H54 (cell line): ENCODE data around the gene NID1.
"Not testable (repeated sequence)": the region's sequence is repeated elsewhere in the genome, so short reads cannot be mapped to it uniquely, and the experiment has no call there.

Experiments used
- DNase-seq: peaks from one replicate; pipeline ENCODE4 v3.0.0; 2011; ENCODE audit warnings: low spot score, mixed read lengths; ENCODE audit not compliant: insufficient read length
- FAIRE-seq: peaks from 3 replicates; lab custom pipeline; 2011; peaks lifted over from hg19 to GRCh38; lab: Jason Lieb, UNC
- POLR2A ChIP-seq: IDR thresholded peaks from 2 replicates; pipeline ENCODE4 v1.6.1; 2011; ENCODE audit warnings: low read depth, mild to moderate bottlenecking, low read length

Gene NID1

DNA sequence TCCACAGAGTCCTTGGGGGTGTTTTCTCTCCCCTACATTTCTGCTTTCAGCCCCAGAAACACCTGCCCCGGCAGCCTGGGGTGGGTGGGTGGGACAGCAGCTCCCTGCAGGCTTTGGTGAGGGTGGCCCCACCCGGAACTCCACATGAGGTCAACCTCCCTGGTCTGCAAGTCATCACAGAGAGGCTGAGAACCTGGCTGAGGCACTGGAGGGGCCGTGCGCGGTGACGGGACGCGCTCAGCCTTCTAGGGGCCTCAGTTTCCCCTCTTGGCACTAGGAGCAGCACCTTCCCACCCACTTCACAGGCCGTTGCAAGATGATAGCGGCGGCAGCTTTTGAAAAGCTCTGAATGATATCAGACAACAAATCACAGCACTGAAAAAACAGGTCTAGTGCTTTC is 37.7 kb upstream of the NID1 start:
- no peak for FAIRE-seq
- no peak for TF ChIP-seq POLR2A
- DNase-seq = no peak

DNA sequence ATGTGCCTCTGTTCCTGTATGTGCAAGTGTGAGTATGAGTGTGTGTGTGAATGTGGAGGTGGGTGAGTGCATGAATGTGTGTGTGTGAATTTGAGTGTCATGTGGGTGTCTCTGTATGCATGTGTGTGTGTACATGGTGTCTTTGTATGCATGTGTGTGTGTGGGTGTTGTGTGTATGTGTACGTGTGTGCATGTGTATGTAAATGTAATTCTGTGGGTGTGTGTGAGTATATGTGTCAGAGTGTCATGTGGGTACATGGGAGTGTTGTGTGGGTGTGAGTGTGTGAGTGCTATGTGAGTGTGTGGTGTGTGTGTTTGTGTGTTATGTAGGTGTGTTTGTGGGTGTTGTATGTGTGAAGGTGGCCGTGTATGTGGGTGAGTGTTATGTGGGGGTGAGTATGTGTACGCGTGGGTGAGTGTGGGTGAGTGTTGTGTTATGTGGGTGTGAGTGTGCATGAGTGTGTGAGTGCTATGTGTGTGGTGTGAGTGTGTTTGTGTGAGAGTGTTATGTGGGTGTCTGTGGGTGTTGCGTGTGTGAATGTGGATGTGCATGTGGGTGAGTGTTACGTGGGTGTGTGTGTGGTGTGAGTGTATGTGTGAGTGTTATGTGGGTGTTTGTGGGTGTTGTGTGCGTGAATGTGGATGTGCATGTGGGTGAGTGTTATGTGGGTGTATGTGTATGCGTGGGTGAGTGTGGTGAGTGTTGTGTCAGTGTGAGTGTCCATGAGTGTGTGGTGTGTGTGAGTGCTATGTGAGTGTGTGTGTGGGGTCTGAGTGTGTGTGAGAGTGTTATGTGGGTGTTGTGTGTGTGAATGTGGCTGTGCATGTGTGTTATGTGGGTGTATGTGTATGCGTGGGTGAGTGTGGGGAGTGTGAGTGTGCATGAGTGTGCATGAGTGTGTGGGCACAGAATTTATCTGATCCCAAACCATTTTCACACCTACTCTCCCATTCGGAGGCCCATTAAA is 36.6 kb upstream of the NID1 start:
- FAIRE-seq (no peak), DNase-seq (no peak)
- TF ChIP-seq POLR2A = no peak

DNA sequence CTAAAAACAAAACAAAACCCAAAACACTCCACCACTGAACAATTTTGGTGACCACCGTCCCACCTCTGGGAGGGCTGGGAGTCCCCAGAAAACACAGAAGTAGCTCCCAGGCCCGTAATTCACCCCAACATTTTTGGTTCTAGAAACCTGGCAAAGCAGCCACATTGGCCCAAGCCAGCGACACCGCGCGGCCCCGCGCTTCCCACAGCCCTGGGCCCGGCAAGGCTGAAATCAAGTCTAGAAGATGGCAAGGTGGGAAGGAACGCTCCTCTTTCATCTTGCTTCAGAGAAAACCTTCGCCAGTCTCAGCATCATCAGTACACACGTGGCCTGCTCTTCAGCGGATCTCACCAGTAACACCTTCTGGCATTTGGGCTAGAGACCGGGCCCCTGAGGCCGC is 35.9 kb upstream of the NID1 start:
- FAIRE-seq (no peak), DNase-seq (no peak)
- TF ChIP-seq POLR2A = no peak

DNA sequence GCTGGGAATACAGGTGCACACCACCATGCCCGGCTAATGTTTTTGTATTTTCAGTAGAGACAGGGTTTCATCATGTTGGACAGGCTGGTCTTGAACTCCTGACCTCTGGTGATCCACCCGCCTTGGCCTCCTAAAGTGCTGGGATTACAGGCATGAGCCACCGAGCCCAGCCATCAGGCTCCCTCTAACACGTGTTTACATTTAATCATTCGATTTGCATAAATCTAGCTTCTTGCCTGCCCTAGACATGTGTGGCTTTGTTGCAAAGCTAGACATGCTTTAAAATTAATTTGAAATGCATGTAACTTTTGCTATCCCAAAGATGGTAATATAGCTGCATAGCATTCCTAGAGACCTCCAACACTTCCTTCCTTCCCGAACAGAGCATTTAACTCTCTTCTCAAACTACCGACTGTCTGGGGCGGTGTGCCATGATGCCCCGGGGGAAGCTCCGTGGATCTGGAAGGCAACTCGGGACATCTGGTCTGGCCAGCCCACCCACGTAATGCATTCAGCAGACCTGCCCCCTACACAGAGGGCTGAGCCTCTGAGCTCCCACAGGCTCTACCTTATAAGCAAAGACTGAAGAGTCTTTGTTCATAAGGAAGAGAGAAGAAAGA is 34.6 kb upstream of the NID1 start:
- FAIRE-seq = no peak
- TF ChIP-seq POLR2A = no peak
- DNase-seq = no peak

DNA sequence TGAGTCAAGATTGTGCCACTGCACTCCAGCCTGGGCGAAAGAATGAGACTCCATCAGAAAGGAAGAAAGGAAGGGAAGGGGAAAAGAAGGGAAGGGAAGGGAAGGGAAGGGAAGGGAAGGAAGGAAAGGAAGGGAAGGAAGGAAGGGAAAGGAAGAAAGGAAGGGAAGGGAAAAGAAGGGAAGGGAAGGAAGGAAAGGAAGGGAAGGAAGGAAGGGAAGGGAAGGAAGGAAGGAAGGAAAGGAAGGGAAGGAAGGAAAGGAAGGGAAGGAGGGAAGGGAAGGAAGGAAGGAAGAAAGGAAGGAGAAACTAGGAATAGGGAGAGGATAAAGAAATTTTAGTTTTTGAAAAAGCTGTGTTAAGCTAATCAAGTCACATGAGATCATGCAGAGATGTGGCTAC is 33.4 kb upstream of the NID1 start:
- FAIRE-seq (no peak), DNase-seq (no peak)

DNA sequence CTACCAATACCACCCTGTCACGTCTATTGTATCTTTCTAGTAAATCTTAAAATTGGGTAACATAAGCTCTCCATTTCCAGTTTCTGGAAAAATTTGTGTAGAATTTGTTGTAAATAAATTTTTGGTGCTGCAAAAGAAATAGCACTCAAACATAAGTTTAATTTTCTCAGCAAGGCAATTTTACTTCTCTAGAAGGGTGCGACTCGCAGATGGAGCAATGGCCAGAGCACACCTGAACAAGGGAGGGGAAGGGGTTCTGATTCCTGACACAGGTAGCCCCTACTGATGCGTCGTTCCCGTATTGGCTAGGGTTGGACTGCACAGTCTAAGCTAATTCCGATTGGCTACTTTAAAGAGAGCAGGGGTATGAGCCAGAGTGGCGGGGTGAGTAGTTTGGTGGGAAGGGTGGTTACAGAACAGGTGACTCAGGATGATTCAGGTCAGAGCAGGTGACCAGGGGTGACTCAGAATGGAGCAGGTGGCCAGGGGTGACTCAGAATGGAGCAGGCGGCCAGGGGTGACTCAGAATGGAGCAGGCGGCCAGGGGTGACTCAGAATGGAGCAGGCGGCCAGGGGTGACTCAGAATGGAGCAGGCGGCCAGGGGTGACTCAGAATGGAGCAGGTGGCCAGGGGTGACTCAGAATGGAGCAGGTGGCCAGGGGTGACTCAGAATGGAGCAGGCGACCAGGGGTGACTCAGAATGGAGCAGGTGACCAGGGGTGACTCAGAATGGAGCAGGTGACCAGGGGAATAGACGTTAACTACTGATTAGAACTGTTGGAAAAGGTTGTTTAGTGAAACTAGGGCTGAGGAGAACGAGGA is 32.0 kb upstream of the NID1 start:
- not testable (repeated sequence) for DNase-seq, FAIRE-seq

More for the DNA sequence above, 33.4 kb upstream of the NID1 start:
- TF ChIP-seq POLR2A = no peak

DNA sequence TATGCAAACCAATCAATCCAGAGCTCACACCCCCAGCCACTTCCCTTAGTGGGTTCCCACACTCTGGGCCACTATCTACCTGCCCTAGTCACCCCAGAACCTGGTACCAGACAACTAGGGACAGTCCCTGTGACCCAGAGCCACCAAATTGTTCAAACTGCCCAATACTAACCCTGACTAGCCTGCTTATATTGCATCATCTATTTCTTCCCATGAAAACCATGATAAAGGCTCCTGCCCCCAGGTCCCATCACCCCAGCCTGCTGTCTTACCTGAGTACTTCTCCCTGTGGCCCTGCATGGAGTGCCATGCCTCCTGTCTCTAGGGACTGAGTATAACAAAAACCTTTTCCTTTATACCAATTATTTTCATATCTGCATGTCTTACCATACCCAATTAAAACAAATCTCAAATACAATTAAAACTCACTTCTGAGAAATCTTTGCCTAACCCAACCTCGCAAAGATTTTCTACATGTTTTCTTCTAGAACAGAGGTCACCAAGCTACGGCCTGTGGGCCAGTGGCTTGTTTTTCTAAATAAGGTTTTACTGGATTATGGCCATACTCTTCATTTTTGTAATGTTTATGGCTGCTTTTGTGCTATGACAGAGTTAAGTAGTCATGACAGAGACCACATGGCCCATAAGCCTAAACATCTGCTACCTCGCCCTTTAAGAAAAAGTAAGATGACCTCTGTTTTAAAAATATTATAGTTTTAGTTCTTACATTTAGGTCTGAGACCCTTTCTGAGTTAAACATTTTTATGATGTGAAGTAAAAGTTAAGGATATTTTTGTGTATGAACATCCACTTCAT is 31.0 kb upstream of the NID1 start:
- DNase-seq (no peak), FAIRE-seq (no peak)
- no peak for TF ChIP-seq POLR2A

DNA sequence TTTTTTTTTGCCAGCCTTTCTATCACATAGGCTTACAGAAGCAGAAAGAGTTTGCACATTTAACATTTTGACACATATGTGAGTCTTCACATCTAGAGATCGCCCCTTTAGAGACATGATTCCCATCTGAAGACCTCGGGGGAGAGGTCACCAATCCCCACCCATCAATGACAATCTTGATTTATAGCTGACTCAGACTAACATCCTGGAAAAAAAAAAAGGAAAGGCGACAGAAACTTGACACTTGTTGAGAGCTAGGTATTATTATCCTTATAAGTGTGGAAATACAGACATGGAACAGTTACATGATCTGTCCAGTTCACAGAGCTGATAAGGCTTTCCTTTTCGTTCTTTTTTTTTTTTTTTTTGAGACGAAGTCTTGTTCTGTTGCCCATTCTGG is 28.0 kb upstream of the NID1 start:
- FAIRE-seq = no peak
- TF ChIP-seq POLR2A = no peak
- DNase-seq = no peak

DNA sequence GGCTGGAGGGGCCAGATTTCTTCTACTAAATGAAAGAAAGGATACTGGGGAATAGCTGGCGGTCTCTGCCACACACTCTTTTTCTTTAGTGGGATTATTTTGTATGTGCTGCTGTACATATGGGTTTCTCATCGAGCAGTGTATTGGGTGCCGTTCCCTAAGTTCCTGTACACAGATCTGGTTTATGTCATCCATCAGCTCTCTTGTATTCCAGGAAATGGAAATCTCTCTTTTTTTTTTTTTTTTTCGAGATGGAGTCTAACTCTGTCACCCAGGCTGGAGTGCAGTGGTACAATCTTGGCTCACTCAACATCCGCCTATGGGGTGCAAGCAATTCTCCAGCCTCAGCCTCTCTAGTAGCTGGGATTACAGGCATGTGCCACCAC is 27.0 kb upstream of the NID1 start:
- no peak for FAIRE-seq
- DNase-seq = no peak
- no peak for TF ChIP-seq POLR2A

DNA sequence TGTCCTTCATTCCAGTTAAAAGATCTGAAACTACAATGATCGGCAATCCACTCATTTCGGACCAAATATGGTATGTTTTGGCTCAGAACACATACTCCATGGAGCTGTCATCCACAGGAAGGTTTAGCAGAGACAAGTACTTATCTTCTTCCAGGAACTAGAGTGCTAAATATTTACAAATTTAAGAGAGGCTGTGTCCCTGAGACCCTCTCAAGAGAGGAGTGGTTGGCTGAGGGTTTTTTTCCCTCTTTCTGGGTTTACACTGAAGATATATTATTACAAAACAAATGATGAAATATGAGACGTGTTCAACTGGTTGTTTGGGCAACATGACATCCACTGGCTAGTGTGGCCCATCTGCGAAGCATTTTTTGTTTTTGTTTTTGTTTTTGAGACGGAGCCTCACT is 25.9 kb upstream of the NID1 start:
- no peak for FAIRE-seq
- TF ChIP-seq POLR2A = no peak

DNA sequence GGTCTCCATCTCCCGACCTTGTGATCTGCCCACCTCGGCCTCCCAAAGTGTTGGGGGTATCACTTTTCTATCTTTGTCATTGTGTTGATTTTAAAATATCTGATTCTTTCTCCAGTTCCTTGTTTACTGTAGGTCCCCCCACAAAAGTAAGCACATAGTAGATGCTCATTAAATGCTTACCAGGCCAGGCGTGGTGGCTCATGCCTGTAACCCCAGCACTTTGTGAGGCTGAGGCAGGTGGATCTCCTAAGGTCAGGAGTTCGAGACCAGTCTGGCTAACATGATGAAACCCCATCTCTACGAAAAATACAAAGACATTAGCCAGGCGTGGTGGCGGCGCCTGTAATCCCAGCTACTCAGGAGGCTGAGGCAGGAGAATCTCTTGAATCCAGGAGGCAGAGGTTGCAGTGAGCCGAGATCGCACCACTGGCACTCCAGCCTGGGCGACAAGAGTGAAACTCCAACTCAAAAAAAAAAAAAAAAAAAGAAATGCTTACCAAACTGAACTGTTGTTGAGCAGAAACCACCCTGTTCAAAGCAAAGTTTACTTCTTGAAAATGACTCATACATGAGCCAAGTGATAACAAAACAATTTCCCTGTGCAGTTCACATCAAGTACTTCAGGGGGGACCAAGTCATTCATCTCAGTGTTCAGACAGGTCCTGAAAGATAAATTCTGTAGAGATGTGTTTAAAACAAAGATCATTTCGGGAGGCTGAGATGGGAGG is 24.3 kb upstream of the NID1 start:
- DNase-seq (no peak), FAIRE-seq (no peak)
- TF ChIP-seq POLR2A = no peak

More for the DNA sequence above, 25.9 kb upstream of the NID1 start:
- no peak for DNase-seq

DNA sequence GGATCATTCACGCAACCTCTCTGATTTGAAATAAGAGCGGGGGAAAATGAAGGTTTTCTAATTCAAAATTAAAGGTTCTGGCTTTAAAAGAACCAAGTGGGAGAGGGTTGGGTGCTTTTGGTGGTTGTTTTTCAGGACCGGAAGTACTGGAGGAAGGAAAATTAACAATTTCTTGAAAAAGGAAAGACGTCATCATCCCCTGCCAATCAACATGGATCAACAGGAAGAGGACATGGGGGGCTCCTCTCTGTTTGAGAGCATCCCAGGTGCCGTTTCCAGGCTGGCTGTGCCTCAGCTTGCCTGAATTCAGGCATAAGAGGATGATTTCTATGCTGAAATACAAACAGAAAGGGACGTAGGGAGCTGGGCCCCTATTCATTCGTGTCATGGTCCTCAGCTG is 21.6 kb upstream of the NID1 start:
- no peak for DNase-seq
- no peak for TF ChIP-seq POLR2A
- FAIRE-seq = no peak
